SIG-M5 treated with dmso at 0.1 percent for 504 hours (cell line): ENCODE results near the gene GRIK2.

Experiments used
- DNase-seq: peaks from one replicate; lab custom pipeline; 2025; ENCODE audit not compliant: unreplicated experiment; lab: John Stamatoyannopoulos, UW

The GRIK2 gene

DNA sequence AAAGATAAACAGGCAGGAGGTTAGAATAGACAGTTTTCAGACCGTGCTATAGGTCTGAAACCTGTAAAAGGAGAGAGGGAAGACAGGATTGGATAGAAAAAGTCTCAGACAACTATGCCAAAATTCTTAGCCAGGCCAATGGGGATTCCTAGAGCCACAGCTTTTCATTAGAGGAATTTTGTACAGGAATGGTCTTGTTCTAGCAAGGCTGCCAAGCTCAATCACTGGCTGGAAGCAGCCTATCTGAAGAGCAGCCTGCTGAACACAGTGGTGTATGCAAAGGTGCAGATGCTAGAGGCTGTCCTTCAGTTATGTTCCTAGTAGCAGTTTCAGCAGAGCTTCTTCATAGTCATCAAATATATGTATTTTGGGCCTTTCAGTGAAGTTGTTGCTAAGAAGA is 313.1 kb downstream of the GRIK2 start:
- DNase-seq: no peak

DNA sequence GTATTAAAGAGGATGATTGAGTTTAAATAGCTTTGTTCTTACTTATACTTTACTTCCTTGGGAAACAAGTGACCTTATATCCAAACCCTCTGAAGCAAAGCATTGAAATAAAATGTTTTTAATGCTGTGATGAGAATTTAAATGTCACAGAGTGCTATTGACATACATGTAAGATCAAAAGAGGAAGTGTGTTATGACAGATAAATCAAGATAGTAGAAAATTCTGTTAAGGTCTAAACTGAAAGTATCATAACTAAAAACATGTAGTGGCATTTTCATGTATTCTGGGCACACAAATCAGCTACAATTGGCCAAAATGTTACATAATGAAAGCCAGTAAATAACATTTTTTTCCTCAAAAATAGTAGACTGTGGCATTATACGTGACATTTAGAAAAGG is 318.0 kb downstream of the GRIK2 start:
- DNase-seq: no peak

- no peak for DNase-seq
Observed at GRCh38 chr6:101716387-101716786, 322.9 kb downstream of the GRIK2 start.

- no peak for DNase-seq
Observed at GRCh38 chr6:101716810-101717209, 323.3 kb downstream of the GRIK2 start.

GRCh38 chr6:101719521-101719920 is 326.0 kb downstream of the GRIK2 start:
- DNase-seq: no peak

DNA sequence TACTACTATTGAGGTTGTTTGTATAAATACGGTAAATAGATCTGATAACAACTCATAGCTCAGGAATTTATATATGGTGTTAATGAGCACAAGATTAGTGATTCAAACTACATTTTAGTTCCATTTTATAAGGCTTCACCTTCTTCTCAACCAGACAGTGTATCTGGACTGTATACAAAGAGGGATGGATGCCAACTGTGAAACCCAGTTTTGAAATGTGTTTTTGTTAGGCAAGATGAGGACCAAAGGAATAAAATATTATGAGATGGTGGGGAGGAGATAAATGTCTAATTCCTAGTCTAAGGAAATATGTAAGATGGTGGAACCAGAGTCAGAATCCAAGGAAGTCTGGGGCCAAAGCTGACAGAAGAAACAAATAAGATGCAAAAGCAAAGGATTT is 329.0 kb downstream of the GRIK2 start:
- no peak for DNase-seq

- no peak for DNase-seq
Observed at GRCh38 chr6:101722991-101723579, 329.6 kb downstream of the GRIK2 start.

- no peak for DNase-seq
Observed at GRCh38 chr6:101728388-101728787, 334.9 kb downstream of the GRIK2 start.

GRCh38 chr6:101728956-101729355 is 335.4 kb downstream of the GRIK2 start:
- no peak for DNase-seq

DNA sequence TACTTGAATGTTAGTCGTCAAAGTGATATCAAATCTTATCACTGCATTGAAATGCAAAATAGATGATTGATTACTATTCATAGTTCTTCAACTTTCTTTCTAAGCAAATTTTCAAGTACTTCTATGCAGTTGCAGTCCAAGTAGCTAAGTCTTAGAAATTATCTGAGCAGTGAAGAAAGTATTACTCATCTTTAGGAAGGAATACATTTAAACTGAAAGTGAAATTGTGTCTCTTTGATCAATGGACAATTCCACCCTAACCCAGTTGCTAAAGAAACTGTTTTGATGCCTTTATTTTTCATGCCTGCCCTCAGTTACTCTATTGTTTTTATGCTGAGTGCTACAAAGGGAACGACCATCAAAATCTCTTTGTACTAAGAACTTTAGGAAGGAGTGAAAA is 337.4 kb downstream of the GRIK2 start:
- DNase-seq: no peak

GRCh38 chr6:101733899-101734298 is 340.4 kb downstream of the GRIK2 start:
- DNase-seq: no peak

- no peak for DNase-seq
Observed at GRCh38 chr6:101738481-101738880, 345.0 kb downstream of the GRIK2 start.

DNA sequence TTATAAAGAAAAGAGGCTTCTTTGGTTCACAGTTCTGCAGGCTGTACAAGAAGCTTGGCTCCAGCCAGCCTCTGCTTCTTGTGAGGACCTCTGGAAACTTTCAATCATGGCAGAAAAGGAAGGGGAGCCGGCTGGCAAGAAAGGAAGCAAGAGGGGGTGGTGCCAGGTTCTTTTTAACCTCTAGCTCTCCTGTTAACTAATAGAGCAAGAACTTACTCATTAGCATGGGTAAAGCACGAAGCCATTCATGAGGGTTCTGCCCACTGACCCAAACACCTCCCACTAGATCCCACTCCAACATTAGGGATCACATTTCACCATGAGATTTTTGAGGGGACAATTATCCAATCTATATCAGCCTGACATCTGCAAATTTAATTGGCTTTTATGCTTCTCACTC is 347.1 kb downstream of the GRIK2 start:
- no peak for DNase-seq

GRCh38 chr6:101741474-101742171 is 348.1 kb downstream of the GRIK2 start:
- no peak for DNase-seq

GRCh38 chr6:101747160-101747559 is 353.7 kb downstream of the GRIK2 start:
- DNase-seq: no peak

DNA sequence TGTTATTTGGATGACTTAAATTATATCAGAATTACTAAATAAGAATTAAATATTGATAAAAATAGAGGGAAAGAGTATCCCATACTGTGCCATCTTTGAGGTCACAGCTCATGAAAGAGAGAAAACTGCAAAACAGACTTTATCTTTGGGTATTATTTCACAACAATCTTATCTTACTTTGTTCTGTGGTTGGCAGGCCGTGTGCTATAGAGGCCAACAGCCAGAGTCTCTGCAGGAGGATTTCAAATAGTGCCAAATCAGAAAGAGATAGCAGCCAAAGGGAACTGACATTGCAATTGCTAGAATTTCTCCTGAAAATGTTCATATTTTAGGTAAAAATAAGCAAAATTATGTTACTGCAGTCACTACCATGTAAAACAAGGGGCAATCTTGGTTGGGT is 354.2 kb downstream of the GRIK2 start:
- DNase-seq: no peak

GRCh38 chr6:101755931-101756330 is 362.4 kb downstream of the GRIK2 start:
- DNase-seq: no peak

GRCh38 chr6:101758368-101758767 is 364.9 kb downstream of the GRIK2 start:
- DNase-seq: no peak

DNA sequence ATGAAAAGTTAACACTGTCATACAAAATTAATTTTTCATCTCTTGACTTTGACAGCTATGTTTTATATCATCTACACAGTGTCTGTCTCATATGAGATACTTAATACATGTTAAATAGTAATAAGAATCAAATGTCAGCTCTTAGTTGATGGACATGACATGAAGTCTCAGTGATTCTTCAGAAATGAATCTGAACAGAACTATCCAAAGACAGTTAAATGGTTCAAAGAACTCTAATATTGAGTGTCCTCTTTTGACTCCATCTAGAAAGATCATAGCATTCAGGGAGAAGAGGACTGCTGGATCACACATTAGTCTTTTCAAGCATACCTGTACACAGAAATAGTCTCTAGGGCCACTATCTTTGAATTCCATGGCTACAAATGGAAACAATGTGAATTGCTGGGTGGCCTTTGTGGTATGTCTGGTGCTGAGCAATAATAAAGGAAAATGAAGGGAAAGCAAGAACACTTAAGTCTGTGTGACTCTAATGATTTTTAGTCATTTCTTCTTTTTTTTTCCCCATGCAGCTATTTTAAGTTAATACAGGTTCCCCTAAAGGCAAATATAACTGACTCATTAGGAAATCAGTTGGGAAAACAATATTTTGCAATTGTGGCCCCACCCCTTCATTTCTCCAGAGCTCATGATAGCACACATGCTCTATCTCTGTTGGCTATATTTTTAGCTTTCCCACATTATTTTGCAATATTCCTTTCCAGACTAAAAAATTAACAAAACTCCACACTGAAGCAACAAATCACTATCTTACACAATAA is 367.5 kb downstream of the GRIK2 start:
- peak; percentile 86 for DNase-seq

DNA sequence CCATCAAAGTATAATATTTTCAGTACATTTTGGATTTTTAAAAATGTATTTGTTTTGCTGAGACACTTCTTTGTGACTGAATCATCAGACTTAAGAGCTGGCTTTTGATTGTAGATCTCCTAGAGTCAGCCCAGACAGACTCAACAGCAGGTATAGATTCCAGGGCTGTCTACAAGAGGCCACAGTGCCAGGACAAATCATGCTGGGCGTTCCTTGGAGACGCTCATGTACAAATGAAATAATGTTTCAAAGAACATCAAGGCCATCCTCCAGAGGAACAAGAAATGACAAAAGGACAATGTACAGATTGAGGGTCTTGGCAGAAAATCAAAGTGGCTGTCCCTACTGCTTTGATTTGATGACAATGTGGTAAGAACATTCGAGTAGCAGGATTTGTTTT is 369.3 kb downstream of the GRIK2 start:
- no peak for DNase-seq

DNA sequence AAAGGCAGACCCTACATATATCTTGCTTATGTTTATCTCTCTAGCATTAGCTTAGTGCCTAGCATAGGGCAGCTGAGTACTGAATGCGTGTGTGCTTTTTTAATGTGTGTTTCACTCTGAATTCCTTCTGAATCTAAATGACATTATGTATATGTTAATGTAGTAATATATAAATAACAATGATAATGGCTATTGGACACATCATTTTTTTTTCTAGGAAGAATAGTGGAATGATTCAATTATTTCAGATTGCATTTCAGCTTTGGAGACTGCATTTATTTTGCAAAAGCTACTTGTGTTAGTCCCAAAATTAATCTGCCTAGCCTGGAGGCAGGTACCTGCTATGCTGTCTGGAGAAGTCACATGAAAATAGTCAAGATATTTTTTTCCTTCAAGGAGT is 371.8 kb downstream of the GRIK2 start:
- DNase-seq: no peak

DNA sequence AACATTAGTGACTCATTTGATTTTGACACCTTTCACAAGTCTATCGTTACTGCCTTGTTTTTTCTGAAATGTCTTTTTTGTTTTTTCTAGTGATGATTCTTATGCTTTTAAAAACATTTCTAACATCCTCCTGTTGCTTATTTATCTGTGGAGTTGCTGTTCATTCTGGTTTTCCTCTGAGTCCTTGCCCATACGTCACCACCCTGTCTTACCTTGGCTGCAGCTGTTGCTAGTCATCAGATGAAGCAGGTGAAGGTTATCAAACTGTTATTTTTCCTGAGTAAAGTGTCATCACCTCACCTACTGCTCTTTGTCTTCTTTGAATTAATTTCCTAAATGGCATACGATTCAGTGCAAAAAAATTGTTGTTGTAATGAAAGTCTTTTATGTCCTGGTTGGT is 376.6 kb downstream of the GRIK2 start:
- no peak for DNase-seq
